Central memory CD8-positive, alpha-beta T cell (primary cell): Measurements from ENCODE around the gene SSX5.
A peak's percentile ranks its signal among the peaks of the same experiment; 100 is the strongest.
"Not testable (repeated sequence)": the region's sequence is repeated elsewhere in the genome, so short reads cannot be mapped to it uniquely, and the experiment has no call there.

Source experiments
- ATAC-seq: fragments of 150-1000 bp; cut with Tn5 transposase; replicated peaks from 2 replicates; pipeline ENCODE4 v1.10.0; 2022; ENCODE audit warnings: mild to moderate bottlenecking, moderate FRiP score, moderate number of reproducible peaks; ENCODE audit not compliant: poor library complexity, severe bottlenecking; ENCODE audit errors: extremely low read depth
- DNase-seq, 2 donors: peaks; one replicate each; pipeline ENCODE4 v3.0.0; 2021; ENCODE audit warnings: low spot score in 2 of 2
- H3K27ac Mint-ChIP-seq: one replicate; pipeline ENCODE4 v1.8.0; 2022; ENCODE audit warnings: low read depth, mild to moderate bottlenecking, moderate library complexity, mixed read lengths
- H3K27me3 Mint-ChIP-seq: one replicate; pipeline ENCODE4 v1.8.0; 2022; ENCODE audit warnings: mixed read lengths
- H3K36me3 Mint-ChIP-seq: one replicate; pipeline ENCODE4 v1.8.0; 2022; ENCODE audit warnings: mild to moderate bottlenecking, moderate library complexity, mixed read lengths; ENCODE audit not compliant: insufficient read depth
- H3K4me1 Mint-ChIP-seq: one replicate; pipeline ENCODE4 v1.8.0; 2022; ENCODE audit warnings: mixed read lengths
- H3K4me3 Mint-ChIP-seq: one replicate; pipeline ENCODE4 v1.8.0; 2022; ENCODE audit warnings: mild to moderate bottlenecking, moderate library complexity, mixed read lengths
- H3K9me3 Mint-ChIP-seq: one replicate; pipeline ENCODE4 v1.8.0; 2022; ENCODE audit warnings: mixed read lengths

Gene SSX5

GRCh38 chrX:48141810-48142508 lies 54.6 kb downstream of the SSX5 start:
- H3K27me3 Mint-ChIP-seq, DNase-seq, H3K9me3 Mint-ChIP-seq, H3K4me3 Mint-ChIP-seq, H3K27ac Mint-ChIP-seq, H3K4me1 Mint-ChIP-seq, H3K36me3 Mint-ChIP-seq: not testable (repeated sequence)
- ATAC-seq: peak; percentile 91

DNA sequence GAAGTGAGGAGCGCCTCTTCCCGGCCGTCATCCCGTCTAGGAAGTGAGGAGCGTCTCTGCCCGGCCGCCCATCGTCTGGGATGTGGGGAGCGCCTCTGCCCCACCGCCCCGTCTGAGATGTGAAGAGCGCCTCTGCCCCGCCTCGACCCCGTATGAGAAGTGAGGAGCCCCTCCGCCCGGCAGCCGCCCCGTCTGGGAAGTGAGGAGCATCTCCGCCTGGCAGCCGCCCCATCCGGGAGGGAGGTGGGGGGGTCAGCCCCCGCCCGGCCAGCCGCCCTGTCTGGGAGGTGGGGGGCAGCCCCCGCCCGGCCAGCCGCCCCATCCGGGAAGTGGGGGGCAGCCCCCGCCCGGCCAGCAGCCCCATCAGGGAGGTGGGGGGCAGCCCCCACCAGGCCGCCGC lies 57.5 kb downstream of the SSX5 start:
- not testable (repeated sequence) for H3K9me3 Mint-ChIP-seq, H3K4me3 Mint-ChIP-seq, H3K27me3 Mint-ChIP-seq, DNase-seq, ATAC-seq, H3K4me1 Mint-ChIP-seq, H3K36me3 Mint-ChIP-seq, H3K27ac Mint-ChIP-seq
